ENCODE measurements around the gene ERC1. TPM values are rescaled to one million over a fixed set of nuclear protein-coding genes. Genes with fewer than 3 reads are reported as not detected.

Gene ERC1
- polyA plus RNA-seq, 1 donor from 2014 or later, result 7.1 TPM

- no peak overlapping the region for H3K27ac ChIP-seq (ENCODE audit: low read length)
- no peaks in the 10 kb centered on the region for H3K27me3 ChIP-seq (ENCODE audit: insufficient read depth, low read depth, low read length)
- H3K36me3 ChIP-seq (ENCODE audit: insufficient read depth, low read length), result no peaks in the 10 kb centered on the region
- no peak overlapping the region for H3K4me2 ChIP-seq (ENCODE audit: low read length)
- H2AFZ ChIP-seq (ENCODE audit: low read depth, low read length), result no peak overlapping the region
- H3K4me3 ChIP-seq (ENCODE audit: low read length), result no peak overlapping the region
- H3K9me2 ChIP-seq (ENCODE audit: insufficient read depth, low read length), result no peaks in the 10 kb centered on the region
- no peaks in the 10 kb centered on the region for H3F3A ChIP-seq (ENCODE audit: insufficient read depth, low read length, poor library complexity, severe bottlenecking)
- H3K79me2 ChIP-seq (replicated peaks; ENCODE audit: insufficient read depth, low read length), result no peaks in the 10 kb centered on the region
- no peak overlapping the region for H3K9ac ChIP-seq (ENCODE audit: low read length)
- no peaks in the 10 kb centered on the region for H3K9me3 ChIP-seq (ENCODE audit: low read length)
- no peaks in the 10 kb centered on the region for H4K20me1 ChIP-seq (ENCODE audit: insufficient read depth)
- no peak for TF ChIP-seq SMC3 (conservative IDR thresholded peaks at IDR 0.05; ENCODE audit: poor library complexity)
- no peak for TF ChIP-seq CTCF (IDR thresholded peaks at IDR 0.05; ENCODE audit: poor library complexity, severe bottlenecking)
- TF ChIP-seq, protein P1, sequence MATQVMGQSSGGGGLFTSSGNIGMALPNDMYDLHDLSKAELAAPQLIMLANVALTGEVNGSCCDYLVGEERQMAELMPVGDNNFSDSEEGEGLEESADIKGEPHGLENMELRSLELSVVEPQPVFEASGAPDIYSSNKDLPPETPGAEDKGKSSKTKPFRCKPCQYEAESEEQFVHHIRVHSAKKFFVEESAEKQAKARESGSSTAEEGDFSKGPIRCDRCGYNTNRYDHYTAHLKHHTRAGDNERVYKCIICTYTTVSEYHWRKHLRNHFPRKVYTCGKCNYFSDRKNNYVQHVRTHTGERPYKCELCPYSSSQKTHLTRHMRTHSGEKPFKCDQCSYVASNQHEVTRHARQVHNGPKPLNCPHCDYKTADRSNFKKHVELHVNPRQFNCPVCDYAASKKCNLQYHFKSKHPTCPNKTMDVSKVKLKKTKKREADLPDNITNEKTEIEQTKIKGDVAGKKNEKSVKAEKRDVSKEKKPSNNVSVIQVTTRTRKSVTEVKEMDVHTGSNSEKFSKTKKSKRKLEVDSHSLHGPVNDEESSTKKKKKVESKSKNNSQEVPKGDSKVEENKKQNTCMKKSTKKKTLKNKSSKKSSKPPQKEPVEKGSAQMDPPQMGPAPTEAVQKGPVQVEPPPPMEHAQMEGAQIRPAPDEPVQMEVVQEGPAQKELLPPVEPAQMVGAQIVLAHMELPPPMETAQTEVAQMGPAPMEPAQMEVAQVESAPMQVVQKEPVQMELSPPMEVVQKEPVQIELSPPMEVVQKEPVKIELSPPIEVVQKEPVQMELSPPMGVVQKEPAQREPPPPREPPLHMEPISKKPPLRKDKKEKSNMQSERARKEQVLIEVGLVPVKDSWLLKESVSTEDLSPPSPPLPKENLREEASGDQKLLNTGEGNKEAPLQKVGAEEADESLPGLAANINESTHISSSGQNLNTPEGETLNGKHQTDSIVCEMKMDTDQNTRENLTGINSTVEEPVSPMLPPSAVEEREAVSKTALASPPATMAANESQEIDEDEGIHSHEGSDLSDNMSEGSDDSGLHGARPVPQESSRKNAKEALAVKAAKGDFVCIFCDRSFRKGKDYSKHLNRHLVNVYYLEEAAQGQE (IDR thresholded peaks at IDR 0.05; ENCODE audit: borderline replicate concordance), result no peak
- no peak for TF ChIP-seq EZH2 (IDR thresholded peaks at IDR 0.05; ENCODE audit: borderline replicate concordance, insufficient read depth, low read length, poor library complexity, severe bottlenecking)
- TF ChIP-seq MXI1 (conservative IDR thresholded peaks at IDR 0.05; ENCODE audit: poor library complexity, severe bottlenecking), result no peak
- TF ChIP-seq EP300 (conservative IDR thresholded peaks at IDR 0.05; ENCODE audit: poor library complexity, severe bottlenecking), result no peak
- TF ChIP-seq TAF1 (IDR thresholded peaks at IDR 0.05; ENCODE audit: low read depth), result no peak
- TF ChIP-seq RAD21 (conservative IDR thresholded peaks at IDR 0.05), result no peak
Measured at GRCh38 chr12:1497161-1497560, 506.1 kb downstream of the ERC1 start.

DNA sequence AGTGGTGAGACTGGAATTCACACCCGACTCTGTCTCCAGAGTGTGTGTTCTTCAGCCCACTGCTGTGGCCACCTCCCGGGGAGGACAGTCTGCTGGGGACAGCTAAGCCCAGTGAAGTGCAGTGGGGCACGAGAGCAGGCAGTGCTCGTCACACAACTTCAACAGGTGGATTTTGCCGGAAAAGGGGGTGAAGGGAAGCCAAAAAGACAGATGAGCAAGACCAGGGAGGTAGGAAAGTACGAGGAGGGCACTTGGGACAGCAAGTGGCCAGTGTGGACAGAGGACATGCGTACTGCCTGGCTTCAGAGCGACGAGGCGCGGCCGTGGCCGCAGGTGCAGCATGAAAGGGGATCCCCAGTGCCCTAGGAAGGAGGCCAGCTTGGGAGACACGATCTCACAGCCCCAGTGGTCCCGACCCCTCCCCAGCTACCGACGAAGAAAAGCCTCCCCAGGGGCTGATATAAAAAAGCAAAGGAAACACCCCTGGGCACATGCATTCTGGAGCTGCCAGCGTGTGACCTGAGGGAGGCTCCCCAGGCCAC, 507.2 kb downstream of the ERC1 start:
- Histone ChIP-seq H3K27ac (ENCODE audit: low read length) (no peak overlapping the region), H3K79me2 (replicated peaks; ENCODE audit: insufficient read depth, low read length) (no peaks in the 10 kb centered on the region), H3K9ac (ENCODE audit: low read length) (no peak overlapping the region), H3K9me3 (ENCODE audit: low read length) (no peaks in the 10 kb centered on the region), H3K4me2 (ENCODE audit: low read length) (no peak overlapping the region), H3K9me2 (ENCODE audit: insufficient read depth, low read length) (no peaks in the 10 kb centered on the region), H2AFZ (ENCODE audit: low read depth, low read length) (no peak overlapping the region), H4K20me1 (ENCODE audit: insufficient read depth) (no peaks in the 10 kb centered on the region), H3K4me3 (ENCODE audit: low read length) (no peak overlapping the region), H3F3A (ENCODE audit: insufficient read depth, low read length, poor library complexity, severe bottlenecking) (no peaks in the 10 kb centered on the region), H3K27me3 (ENCODE audit: insufficient read depth, low read depth, low read length) (no peaks in the 10 kb centered on the region), H3K36me3 (ENCODE audit: insufficient read depth, low read length) (no peaks in the 10 kb centered on the region)
- TF ChIP-seq, protein P1 (IDR thresholded peaks at IDR 0.05; ENCODE audit: borderline replicate concordance), result no peak
- TF ChIP-seq RAD21 (conservative IDR thresholded peaks at IDR 0.05) (no peak), CTCF (IDR thresholded peaks at IDR 0.05; ENCODE audit: poor library complexity, severe bottlenecking) (no peak), SMC3 (conservative IDR thresholded peaks at IDR 0.05; ENCODE audit: poor library complexity) (no peak), POLR2AphosphoS5 (IDR thresholded peaks at IDR 0.05) (no peak), MXI1 (conservative IDR thresholded peaks at IDR 0.05; ENCODE audit: poor library complexity, severe bottlenecking) (no peak), EZH2 (IDR thresholded peaks at IDR 0.05; ENCODE audit: borderline replicate concordance, insufficient read depth, low read length, poor library complexity, severe bottlenecking) (no peak), EP300 (conservative IDR thresholded peaks at IDR 0.05; ENCODE audit: poor library complexity, severe bottlenecking) (no peak), TAF1 (IDR thresholded peaks at IDR 0.05; ENCODE audit: low read depth) (no peak)

Measured in neural cell (in vitro differentiated cells).